Duodenal mucosa (tissue), 2 donors: Measurements from ENCODE around the gene NKD1.

Source experiments
- H3K27ac ChIP-seq: one replicate; pipeline ENCODE4 v1.7.0; 2013; ENCODE audit warnings: low read depth, low read length
- H3K27me3 ChIP-seq, 2 donors: one replicate each; pipeline ENCODE4 v1.7.0; 2013; ENCODE audit warnings: low read length in 2 of 2, control low read depth in 1 of 2; ENCODE audit not compliant: insufficient read depth in 2 of 2, control insufficient read depth in 1 of 2
- H3K36me3 ChIP-seq, 2 donors: one replicate each; pipeline ENCODE4 v1.7.0; 2013; ENCODE audit warnings: low read length in 2 of 2, control low read depth in 1 of 2; ENCODE audit not compliant: insufficient read depth in 2 of 2, control insufficient read depth in 1 of 2
- H3K4me1 ChIP-seq, 2 donors: one replicate each; pipeline ENCODE4 v1.7.0; 2013; ENCODE audit warnings: low read length in 2 of 2, control low read depth in 1 of 2; ENCODE audit not compliant: insufficient read depth in 2 of 2, control insufficient read depth in 1 of 2
- H3K4me3 ChIP-seq, 2 donors: one replicate each; pipeline ENCODE4 v1.7.0; 2013; ENCODE audit warnings: low read length in 2 of 2, low read depth in 1 of 2
- H3K9ac ChIP-seq, 2 donors: one replicate each; pipeline ENCODE4 v1.7.0; 2013; ENCODE audit warnings: low read length in 2 of 2, low read depth in 1 of 2
- H3K9me3 ChIP-seq, 2 donors: one replicate each; pipeline ENCODE4 v1.7.0; 2013; ENCODE audit warnings: low read length in 2 of 2, control low read depth in 1 of 2; ENCODE audit not compliant: control insufficient read depth in 1 of 2

NKD1 gene

DNA sequence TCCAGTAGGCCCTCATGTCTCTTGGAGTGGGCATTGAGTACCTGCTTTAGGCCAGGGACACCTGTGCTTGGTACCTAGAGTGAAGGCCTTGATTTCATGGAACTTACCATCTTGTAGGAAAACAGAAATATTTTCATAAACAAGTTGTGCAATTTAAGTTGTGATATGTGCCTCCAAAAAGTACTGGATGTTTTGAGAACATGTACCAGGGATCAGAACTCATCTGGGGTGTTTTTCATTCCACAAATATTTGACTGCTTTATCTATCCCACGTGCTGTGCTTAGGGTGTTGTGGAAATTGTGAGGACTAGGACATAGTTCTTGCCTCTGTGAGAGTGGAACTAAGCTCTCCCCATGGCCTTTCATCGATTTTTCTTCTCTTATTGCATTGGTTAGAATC is 8.8 kb downstream of the NKD1 start:
- H3K36me3 ChIP-seq = no peaks in the 10 kb centered on the region
- no peaks in the 10 kb centered on the region for H3K4me1 ChIP-seq
- no peak overlapping the region for H3K27ac ChIP-seq
- no peak overlapping the region for H3K9ac ChIP-seq
- H3K9me3 ChIP-seq = peaks cover 0 to 4% of the 10 kb centered on the region in 2 donors
- no peak overlapping the region for H3K4me3 ChIP-seq
- H3K27me3 ChIP-seq = no peaks in the 10 kb centered on the region

DNA sequence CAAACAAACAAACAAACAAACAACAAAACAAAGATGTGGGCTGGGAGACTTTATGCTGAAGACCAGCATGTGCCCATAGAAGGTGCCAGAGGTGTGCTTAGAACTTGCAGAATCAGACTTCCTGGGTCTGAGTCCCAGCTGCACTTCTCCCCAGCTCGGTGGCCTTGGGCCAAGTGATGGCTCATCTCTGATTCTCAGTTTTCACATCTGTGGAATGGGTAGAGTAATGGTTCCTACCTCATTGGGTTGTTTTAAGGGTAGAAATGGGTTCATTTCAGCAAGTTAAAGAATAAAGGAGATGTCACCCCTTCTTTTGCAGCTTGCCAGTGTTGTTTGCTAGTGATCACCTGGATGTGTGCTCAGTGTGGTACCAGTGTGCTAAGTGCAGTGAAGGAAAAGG is 10.7 kb downstream of the NKD1 start:
- Histone ChIP-seq H3K9ac (no peak overlapping the region), H3K27ac (no peak overlapping the region), H3K9me3 (peaks cover 0 to 4% of the 10 kb centered on the region in 2 donors), H3K4me3 (no peak overlapping the region), H3K27me3 (no peaks in the 10 kb centered on the region), H3K4me1 (no peaks in the 10 kb centered on the region), H3K36me3 (no peaks in the 10 kb centered on the region)

DNA sequence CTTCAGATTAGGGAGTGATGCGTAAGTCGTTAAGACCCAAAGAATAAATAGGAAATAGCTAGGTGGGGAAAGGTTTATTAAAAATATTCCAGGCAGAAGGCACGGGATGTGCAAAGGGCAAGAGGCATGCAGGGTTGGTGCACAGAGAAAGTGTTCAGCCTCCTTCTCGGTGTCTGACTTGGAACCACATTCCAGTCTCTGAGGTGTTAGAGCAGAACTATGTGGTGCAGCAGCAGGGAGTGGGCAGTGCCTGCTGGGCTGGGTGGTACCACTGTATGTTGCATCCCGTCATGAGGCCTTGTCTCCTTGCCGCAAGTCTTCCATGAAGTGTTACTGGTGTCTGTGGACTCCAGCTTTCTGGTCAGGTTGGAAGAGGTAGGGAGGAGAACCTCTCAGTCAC is 11.1 kb downstream of the NKD1 start:
- Histone ChIP-seq H3K27me3 (no peaks in the 10 kb centered on the region), H3K27ac (no peak overlapping the region), H3K4me3 (no peak overlapping the region), H3K4me1 (no peaks in the 10 kb centered on the region), H3K9me3 (peaks cover 0 to 4% of the 10 kb centered on the region in 2 donors), H3K36me3 (no peaks in the 10 kb centered on the region), H3K9ac (no peak overlapping the region)

DNA sequence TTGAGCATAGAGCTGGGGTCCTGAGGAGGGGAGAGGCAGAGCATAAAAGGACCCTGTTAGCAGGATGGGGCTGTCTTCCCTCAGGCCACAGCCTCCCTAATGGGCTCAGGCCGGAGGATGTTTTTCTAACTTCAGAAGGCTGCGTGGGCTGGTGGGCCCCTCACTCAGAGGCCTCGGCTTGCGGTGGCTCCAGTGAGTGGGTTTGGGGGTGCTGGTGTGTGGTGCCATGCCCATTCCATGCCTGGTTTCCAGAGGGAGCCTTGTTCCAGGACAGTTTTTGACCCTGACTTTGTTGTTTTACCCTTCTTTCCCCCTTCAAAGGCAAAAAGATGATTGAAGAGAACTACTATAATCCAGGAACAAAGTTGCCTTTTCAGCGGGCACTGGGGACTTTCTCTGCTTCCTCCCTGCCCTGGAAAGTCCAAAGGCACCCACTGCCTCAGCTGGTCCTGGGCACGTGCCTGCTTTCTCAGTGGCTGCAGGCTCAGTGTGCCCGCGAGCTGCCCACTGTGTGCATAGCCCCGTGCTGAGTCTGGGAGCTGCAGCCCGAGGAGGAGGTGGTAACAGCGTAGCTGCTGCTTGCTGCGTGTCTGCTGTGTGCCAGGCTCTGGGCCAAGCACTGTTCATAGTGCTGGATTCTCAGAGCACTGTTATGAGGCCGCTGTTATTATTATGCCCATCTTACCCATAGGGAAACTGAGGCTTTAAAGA is 11.8 kb downstream of the NKD1 start:
- Histone ChIP-seq H3K9ac (no peak overlapping the region), H3K27ac (no peak overlapping the region)

DNA sequence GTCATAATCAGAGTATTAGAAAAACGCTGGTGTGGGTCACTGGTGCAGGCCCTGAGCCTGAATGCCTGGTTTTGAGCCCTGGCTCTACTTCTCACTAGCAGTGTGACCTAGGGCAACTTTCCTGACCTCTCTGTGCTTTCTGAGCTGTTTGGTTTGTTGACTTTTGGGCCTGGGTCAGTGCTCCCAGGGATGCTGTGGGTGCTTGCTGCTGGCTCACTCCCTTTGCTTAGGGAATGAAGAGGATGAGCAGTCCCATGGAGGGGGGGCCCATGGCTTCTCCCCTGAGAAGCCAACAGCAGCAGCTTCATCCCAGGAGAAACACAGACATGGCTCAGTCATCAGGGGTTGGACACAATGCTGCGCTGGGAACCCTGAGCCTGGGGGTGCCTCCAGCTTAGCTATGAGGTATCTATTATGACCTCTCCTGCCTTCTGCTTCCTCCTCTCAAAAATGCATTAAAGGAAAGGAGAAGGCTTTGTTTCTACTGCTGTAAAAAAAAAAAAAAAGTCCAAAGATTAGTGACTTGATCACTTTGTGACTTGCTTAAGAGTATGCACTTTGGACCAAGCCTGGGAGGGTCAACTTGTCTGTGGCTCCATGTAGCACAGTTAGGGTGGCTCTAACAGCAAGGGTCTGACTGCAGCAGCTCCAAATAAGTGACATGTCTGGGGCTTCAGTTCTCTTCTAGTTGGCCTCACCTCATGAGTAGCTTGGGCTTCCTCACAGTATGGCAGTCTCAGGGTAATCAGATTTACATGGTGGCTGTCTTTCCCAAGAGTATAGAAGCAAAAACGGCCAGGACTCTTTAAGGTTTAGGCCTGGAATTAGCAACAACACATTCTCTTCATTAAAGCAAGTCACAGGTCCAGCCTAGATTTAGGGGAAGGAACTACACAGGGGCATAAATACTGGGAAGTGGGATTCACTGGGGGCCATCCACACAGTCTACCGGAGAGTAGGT is 13.0 kb downstream of the NKD1 start:
- no peak overlapping the region for H3K27ac ChIP-seq

More for the DNA sequence above, 11.8 kb downstream of the NKD1 start:
- no peaks in the 10 kb centered on the region for H3K36me3 ChIP-seq
- no peak overlapping the region for H3K4me3 ChIP-seq
- H3K9me3 ChIP-seq = peaks cover 0 to 4% of the 10 kb centered on the region in 2 donors
- H3K4me1 ChIP-seq = no peaks in the 10 kb centered on the region
- no peaks in the 10 kb centered on the region for H3K27me3 ChIP-seq

DNA sequence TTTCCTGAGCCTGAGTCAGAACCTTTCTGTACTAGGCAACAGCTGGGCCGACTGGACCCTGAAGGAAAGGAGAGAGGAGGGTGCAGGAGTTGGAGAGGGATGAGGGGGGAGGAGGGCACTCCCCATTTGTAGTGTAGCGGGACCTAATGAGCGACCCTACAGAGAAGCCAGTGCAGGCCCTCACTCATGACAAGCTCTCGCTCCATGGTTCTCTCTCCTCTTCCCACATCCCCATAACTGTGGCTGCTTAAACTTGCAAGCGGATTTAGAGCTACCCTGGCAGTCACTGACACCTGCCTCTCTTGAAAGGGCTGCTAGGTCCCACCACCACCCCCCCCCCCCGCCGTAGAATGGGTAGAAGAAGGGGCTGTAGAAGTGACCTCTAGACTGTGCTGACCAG is 14.5 kb downstream of the NKD1 start:
- H3K27me3 ChIP-seq = no peaks in the 10 kb centered on the region
- H3K27ac ChIP-seq = no peak overlapping the region
- H3K36me3 ChIP-seq = no peaks in the 10 kb centered on the region
- no peaks in the 10 kb centered on the region for H3K4me1 ChIP-seq
- peaks cover 0 to 4% of the 10 kb centered on the region in 2 donors for H3K9me3 ChIP-seq
- H3K9ac ChIP-seq = no peak overlapping the region
- no peak overlapping the region for H3K4me3 ChIP-seq

More for the DNA sequence above, 13.0 kb downstream of the NKD1 start:
- peaks cover 0 to 4% of the 10 kb centered on the region in 2 donors for H3K9me3 ChIP-seq
- H3K9ac ChIP-seq = no peak overlapping the region
- H3K27me3 ChIP-seq = no peaks in the 10 kb centered on the region
- no peaks in the 10 kb centered on the region for H3K36me3 ChIP-seq
- no peak overlapping the region for H3K4me3 ChIP-seq
- H3K4me1 ChIP-seq = no peaks in the 10 kb centered on the region

DNA sequence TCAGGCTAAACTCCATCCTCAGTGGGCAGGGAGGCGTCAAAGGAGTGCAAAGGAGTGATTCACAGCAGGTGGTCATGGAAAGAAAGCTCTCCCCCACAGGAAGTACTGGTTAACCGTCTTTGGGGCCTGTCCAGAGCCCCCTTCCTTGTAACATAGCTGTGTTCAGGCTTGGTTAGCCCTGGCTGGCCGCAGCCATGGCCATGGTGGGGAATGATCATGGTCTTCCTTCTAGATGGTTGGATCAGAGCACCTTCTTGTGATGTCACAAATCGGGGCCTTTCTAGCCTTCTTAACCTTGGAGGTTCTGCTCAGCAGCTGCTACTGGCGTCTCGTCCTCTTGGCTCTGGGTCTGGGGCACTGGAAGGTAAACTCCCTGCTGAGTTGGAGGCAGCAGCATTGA is 15.8 kb downstream of the NKD1 start:
- Histone ChIP-seq H3K36me3 (no peaks in the 10 kb centered on the region), H3K4me3 (no peak overlapping the region), H3K4me1 (no peaks in the 10 kb centered on the region), H3K27ac (no peak overlapping the region), H3K27me3 (no peaks in the 10 kb centered on the region), H3K9me3 (peaks cover 0 to 4% of the 10 kb centered on the region in 2 donors), H3K9ac (no peak overlapping the region)

DNA sequence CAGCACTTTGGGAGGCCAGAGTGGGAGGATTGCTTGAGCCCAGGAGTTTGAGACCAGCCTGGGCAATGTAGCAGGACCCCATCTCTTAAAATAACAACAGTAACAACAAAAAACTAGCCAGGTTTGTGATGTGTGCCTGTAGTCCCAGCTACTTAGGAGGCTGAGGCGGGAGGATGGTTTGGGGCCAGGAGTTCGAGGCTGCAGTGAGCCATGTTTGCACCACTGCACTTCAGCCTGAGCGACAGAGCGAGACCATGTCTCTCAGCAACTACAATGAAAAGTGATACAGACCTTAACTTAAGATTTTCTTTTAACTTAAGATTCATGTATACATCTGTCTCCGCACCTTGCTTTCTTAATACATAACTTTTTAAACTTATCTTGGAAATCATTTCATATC is 17.2 kb downstream of the NKD1 start:
- Histone ChIP-seq H3K4me1 (no peaks in the 10 kb centered on the region), H3K9ac (no peak overlapping the region), H3K27me3 (no peaks in the 10 kb centered on the region), H3K27ac (no peak overlapping the region), H3K36me3 (no peaks in the 10 kb centered on the region), H3K9me3 (peaks cover 0 to 4% of the 10 kb centered on the region in 2 donors), H3K4me3 (no peak overlapping the region)

DNA sequence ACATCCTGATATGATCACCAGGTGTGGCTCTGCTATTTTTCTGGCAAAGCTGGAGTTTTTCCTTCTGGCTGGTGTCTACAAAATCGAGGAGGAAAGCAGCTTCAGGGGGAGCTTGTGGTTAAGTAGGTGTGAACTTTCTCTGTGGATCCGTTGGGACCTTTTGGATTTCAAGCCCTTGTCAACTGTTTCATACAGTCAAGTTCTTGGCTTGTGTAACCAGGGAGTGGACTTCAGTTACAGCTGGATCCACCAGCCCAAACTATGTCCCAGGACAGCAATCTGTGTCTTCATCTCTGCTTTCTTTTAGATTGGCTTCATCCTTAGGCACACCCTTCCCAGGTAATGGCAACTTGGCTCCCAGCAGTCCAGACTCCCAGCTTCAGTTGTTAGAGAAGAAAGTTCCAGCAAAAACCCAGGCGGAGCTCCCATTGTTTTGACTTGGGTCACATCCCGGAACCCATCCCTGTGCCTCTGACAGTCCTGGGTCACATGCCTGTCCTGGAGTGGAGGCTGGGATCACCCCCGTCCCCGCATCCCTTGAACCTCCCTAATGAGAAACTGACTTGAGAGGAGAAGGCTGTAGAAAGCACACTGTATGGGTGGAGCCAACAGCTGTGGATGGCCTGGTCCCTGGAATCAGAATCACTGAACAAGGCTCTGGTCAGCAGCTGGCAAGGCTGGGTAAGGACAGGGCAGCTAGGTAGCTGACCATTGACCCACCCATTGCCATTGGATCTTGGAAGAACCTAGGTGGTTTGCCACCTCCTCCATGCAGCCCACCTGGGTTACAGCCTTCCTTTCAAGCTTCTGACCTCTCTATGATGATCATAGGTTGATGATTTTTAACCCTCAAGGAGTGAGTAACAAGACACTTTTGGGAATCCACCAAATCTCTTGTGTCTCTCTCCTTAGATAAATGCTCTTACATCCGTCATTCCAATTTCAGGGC is 18.1 kb downstream of the NKD1 start:
- Histone ChIP-seq H3K4me3 (no peak overlapping the region), H3K27me3 (no peaks in the 10 kb centered on the region), H3K36me3 (no peaks in the 10 kb centered on the region), H3K27ac (no peak overlapping the region), H3K4me1 (no peaks in the 10 kb centered on the region), H3K9me3 (peaks cover 0 to 4% of the 10 kb centered on the region in 2 donors), H3K9ac (no peak overlapping the region)
